Left ventricle myocardium inferior (tissue), 1 donor: Measurements from ENCODE around the gene RNASE13. TPM values are rescaled to one million over a fixed set of nuclear protein-coding genes. Genes with fewer than 3 reads are reported as not detected.
"Not testable (repeated sequence)": the region's sequence is repeated elsewhere in the genome, so short reads cannot be mapped to it uniquely, and the experiment has no call there.

Source experiments
- DNase-seq: peaks from one replicate; pipeline ENCODE4 v3.0.0-alpha.2; 2020
- H3K27ac ChIP-seq: fragments of 200-600 bp; replicated peaks from 2 replicates; pipeline ENCODE4 v1.8.0; 2021
- H3K27me3 ChIP-seq: fragments of 200-600 bp; 2 replicates; pipeline ENCODE4 v1.8.0; 2021; ENCODE audit warnings: low read depth
- H3K36me3 ChIP-seq: fragments of 200-600 bp; 2 replicates; pipeline ENCODE4 v1.8.0; 2021
- H3K4me1 ChIP-seq: fragments of 200-600 bp; 2 replicates; pipeline ENCODE4 v1.8.0; 2021
- H3K4me3 ChIP-seq: fragments of 200-600 bp; 2 replicates; pipeline ENCODE4 v1.8.0; 2021; ENCODE audit warnings: mild to moderate bottlenecking, moderate library complexity
- H3K9me3 ChIP-seq: fragments of 200-600 bp; replicated peaks from 2 replicates; pipeline ENCODE4 v1.8.0; 2021
- CTCF ChIP-seq: fragments of 200-600 bp; IDR thresholded peaks from 2 replicates; pipeline ENCODE4 v1.8.0; 2021; ENCODE audit warnings: antibody characterized with exemption, mild to moderate bottlenecking, borderline replicate concordance
- intact Hi-C: fragments of 100-400 bp; cut with micrococcal nuclease; formaldehyde crosslinking; loops from one replicate; pipeline ENCODE4 v1.11.0; 2022
- total RNA-seq: library from RNA; stranded (reverse); fragmentation: NEBNext Ultra II Directional; extraction: Animal tissue kit (Norgen Biotek cat#: 25700); gene quantifications from one replicate; pipeline ENCODE4 v1.2.1, GENCODE V29; 2021
- donor health status: DM: no; HTN: yes; CAD: no; lungs with severe emphysema.

RNASE13 gene
- total RNA-seq, 1 donor from 2014 or later, result not detected

GRCh38 chr14:21015312-21015711, 19.3 kb downstream of the RNASE13 start:
- no peaks in the 10 kb centered on the region for H3K9me3 ChIP-seq
- intact Hi-C loops, result loop anchor here (2.0 kb wide), 1 partner anchor 25 kb away; no protein-coding TSS in a partner anchor
- H3K27ac ChIP-seq, result peak overlapping the region; percentile 51
- DNase-seq, result no peak
- H3K36me3 ChIP-seq, result peaks cover 43% of the 10 kb centered on the region
- no peak overlapping the region for H3K4me3 ChIP-seq
- TF ChIP-seq CTCF, result no peak
- H3K27me3 ChIP-seq, result no peaks in the 10 kb centered on the region
- H3K4me1 ChIP-seq, result peaks cover 41% of the 10 kb centered on the region

GRCh38 chr14:21014761-21015190, 19.8 kb downstream of the RNASE13 start:
- intact Hi-C loops, result loop anchor here (2.0 kb wide), 1 partner anchor 26 kb away; no protein-coding TSS in a partner anchor
- TF ChIP-seq CTCF, result peak; percentile 95
- peak; percentile 79 for DNase-seq
- Histone ChIP-seq H3K36me3 (peaks cover 38% of the 10 kb centered on the region), H3K9me3 (no peaks in the 10 kb centered on the region), H3K27me3 (no peaks in the 10 kb centered on the region), H3K4me3 (no peak overlapping the region), H3K27ac (peak overlapping the region; percentile 51), H3K4me1 (peaks cover 41% of the 10 kb centered on the region)

- DNase-seq, result no peak
- H3K4me3 ChIP-seq, result no peak overlapping the region
- no peak overlapping the region for H3K27ac ChIP-seq
- intact Hi-C loops, result no loop called here
- TF ChIP-seq CTCF, result no peak
- peaks cover 1% of the 10 kb centered on the region for H3K36me3 ChIP-seq
- peaks cover 19% of the 10 kb centered on the region for H3K4me1 ChIP-seq
- no peaks in the 10 kb centered on the region for H3K9me3 ChIP-seq
- H3K27me3 ChIP-seq, result no peaks in the 10 kb centered on the region
Observed at GRCh38 chr14:21011136-21011535, 23.5 kb downstream of the RNASE13 start.

GRCh38 chr14:21009721-21010120, 24.9 kb downstream of the RNASE13 start:
- H3K27ac ChIP-seq, H3K36me3 ChIP-seq, DNase-seq, H3K4me3 ChIP-seq, intact Hi-C loops, H3K4me1 ChIP-seq, H3K27me3 ChIP-seq, H3K9me3 ChIP-seq: not testable (repeated sequence)

GRCh38 chr14:21003788-21004346, 30.7 kb downstream of the RNASE13 start:
- H3K4me3 ChIP-seq, result peak overlapping the region; percentile 64

More at GRCh38 chr14:21003788-21004346, 30.7 kb downstream of the RNASE13 start:
- intact Hi-C loops, result no loop called here
- TF ChIP-seq CTCF, result no peak
- peak overlapping the region; percentile 78 for H3K27ac ChIP-seq
- H3K27me3 ChIP-seq, result no peaks in the 10 kb centered on the region
- no peaks in the 10 kb centered on the region for H3K9me3 ChIP-seq
- peaks cover 14% of the 10 kb centered on the region for H3K4me1 ChIP-seq
- DNase-seq, result peak; percentile 50
- no peaks in the 10 kb centered on the region for H3K36me3 ChIP-seq
